GM21825 (cell line): ENCODE measurements around the gene CENPB.
"Not testable (repeated sequence)": the region's sequence is repeated elsewhere in the genome, so short reads cannot be mapped to it uniquely, and the experiment has no call there.

Experiments
- ATAC-seq: cut with Tn5 transposase; IDR thresholded peaks from one replicate; pipeline ENCODE4 v1.9.1; 2021; ENCODE audit warnings: mild to moderate bottlenecking, moderate library complexity; ENCODE audit not compliant: unreplicated experiment

The CENPB gene

GRCh38 chr20:3789201-3789600 lies 2.7 kb upstream of the CENPB start:
- ATAC-seq: not testable (repeated sequence)

- ATAC-seq: no peak
Observed at GRCh38 chr20:3788685-3789155, 2.2 kb upstream of the CENPB start.

- ATAC-seq: no peak
Observed at GRCh38 chr20:3787324-3788014, 929 bp upstream of the CENPB start.

- ATAC-seq: peak; percentile 17
Observed at GRCh38 chr20:3786126-3786484, 435 bp downstream of the CENPB start.

GRCh38 chr20:3785240-3786125 lies 1.1 kb downstream of the CENPB start:
- ATAC-seq: no peak

- ATAC-seq: no peak
Observed at GRCh38 chr20:3784863-3785239, 1.7 kb downstream of the CENPB start.

GRCh38 chr20:3784216-3784853 lies 2.2 kb downstream of the CENPB start:
- ATAC-seq: no peak

GRCh38 chr20:3783511-3784195 lies 2.9 kb downstream of the CENPB start:
- no peak for ATAC-seq

GRCh38 chr20:3783068-3783489 lies 3.5 kb downstream of the CENPB start:
- no peak for ATAC-seq

- no peak for ATAC-seq
Observed at GRCh38 chr20:3782597-3782996, 3.9 kb downstream of the CENPB start.

GRCh38 chr20:3781153-3781910 lies 5.2 kb downstream of the CENPB start, which contains the start of gene SPEF1:
Gene SPEF1, minus strand, starts transcription at chr20:3781448. Its CDS starts 161 bp downstream, at chr20:3781287.
- ATAC-seq: no peak

- no peak for ATAC-seq
Observed at GRCh38 chr20:3778976-3779375, 7.6 kb downstream of the CENPB start.

- no peak for ATAC-seq
Observed at GRCh38 chr20:3777716-3778629, 8.6 kb downstream of the CENPB start.

GRCh38 chr20:3777381-3777715 lies 9.2 kb downstream of the CENPB start:
- no peak for ATAC-seq

GRCh38 chr20:3775457-3776108 lies 11.0 kb downstream of the CENPB start:
- no peak for ATAC-seq

GRCh38 chr20:3771552-3772058 lies 14.9 kb downstream of the CENPB start:
- ATAC-seq: no peak

GRCh38 chr20:3768342-3769130 lies 18.0 kb downstream of the CENPB start:
- peak; percentile 36 for ATAC-seq
